Gastroesophageal sphincter (tissue), 4 donors: ENCODE results near the gene KIRREL2. TPM values are rescaled to one million over a fixed set of nuclear protein-coding genes. Genes with fewer than 3 reads are reported as not detected.
A peak's percentile ranks its signal among the peaks of the same experiment; 100 is the strongest.

Experiments
- ATAC-seq: fragments of 150-250 bp; one replicate; pipeline ENCODE4 v1.9.1; 2016; ENCODE audit warnings: mild to moderate bottlenecking, moderate library complexity
- H3K27ac ChIP-seq, 4 donors: fragments of 200-600 bp; sonication (generic) in 3 of 4; 1 replicate in 3 of 4; 2 replicates in 1 of 4; pipeline ENCODE4 v1.5.1; 2016 to 2019
- H3K27me3 ChIP-seq: fragments of 200-600 bp; sonication (generic); one replicate; pipeline ENCODE4 v1.5.1; 2019
- H3K36me3 ChIP-seq, 2 donors: fragments of 200-600 bp; sonication (generic); one replicate each; pipeline ENCODE4 v1.5.1; 2019; ENCODE audit warnings: control low read depth in 1 of 2
- H3K4me1 ChIP-seq, 3 donors: fragments of 200-600 bp; sonication (generic); 1 replicate in 2 of 3; 2 replicates in 1 of 3; pipeline ENCODE4 v1.5.1; 2016 to 2019; ENCODE audit warnings: control low read depth in 2 of 3
- H3K4me3 ChIP-seq, 2 donors: fragments of 200-600 bp; sonication (generic); one replicate each; pipeline ENCODE4 v1.5.1; 2019; ENCODE audit warnings: mild to moderate bottlenecking in 1 of 2, moderate library complexity in 1 of 2
- H3K9me3 ChIP-seq, 3 donors: fragments of 200-600 bp; sonication (generic); one replicate each; pipeline ENCODE4 v1.5.1; 2017 to 2019; ENCODE audit warnings: control low read depth in 2 of 3
- EP300 ChIP-seq: sonication (generic); formaldehyde crosslinking; IDR thresholded peaks from one replicate; pipeline ENCODE4 v1.6.1; 2017; ENCODE audit warnings: antibody characterized with exemption, mild to moderate bottlenecking
- POLR2A ChIP-seq, 2 donors: fragments of 450-650 bp; IDR thresholded peaks; one replicate each; pipeline ENCODE4 v1.6.1; 2017; ENCODE audit warnings: antibody characterized with exemption in 2 of 2, mild to moderate bottlenecking in 2 of 2, moderate library complexity in 1 of 2
- POLR2AphosphoS5 ChIP-seq: sonication (generic); formaldehyde crosslinking; IDR thresholded peaks from one replicate; pipeline ENCODE4 v1.6.1; 2017; ENCODE audit warnings: antibody characterized with exemption
- WGBS, 2 donors: methylation state at CpG; one replicate each; pipeline ENCODE4 v1.1.5; 2018; ENCODE audit warnings: low coverage in 1 of 2; 5-methylcytosine and 5-hydroxymethylcytosine counted together
- total RNA-seq, 4 donors: library from RNA; depleted of rRNA; stranded (reverse); fragments of >200 nt; gene quantifications; one replicate each; pipeline ENCODE4 v1.1.0, GENCODE V29; 2016
- TF ChIP-seq, protein P1 (sequence below), 4 experiments: fragments of 200-600 bp in 2 of 4; fragments of 450-650 bp in 2 of 4; sonication (generic) in 1 of 4; IDR thresholded peaks; one replicate each; pipeline ENCODE4 v1.5.1; 2017 to 2019; ENCODE audit warnings: antibody characterized with exemption in 4 of 4, mild to moderate bottlenecking in 2 of 4, moderate library complexity in 2 of 4

KIRREL2 gene
- total RNA-seq, 4 donors from 2014 or later = not detected

DNA sequence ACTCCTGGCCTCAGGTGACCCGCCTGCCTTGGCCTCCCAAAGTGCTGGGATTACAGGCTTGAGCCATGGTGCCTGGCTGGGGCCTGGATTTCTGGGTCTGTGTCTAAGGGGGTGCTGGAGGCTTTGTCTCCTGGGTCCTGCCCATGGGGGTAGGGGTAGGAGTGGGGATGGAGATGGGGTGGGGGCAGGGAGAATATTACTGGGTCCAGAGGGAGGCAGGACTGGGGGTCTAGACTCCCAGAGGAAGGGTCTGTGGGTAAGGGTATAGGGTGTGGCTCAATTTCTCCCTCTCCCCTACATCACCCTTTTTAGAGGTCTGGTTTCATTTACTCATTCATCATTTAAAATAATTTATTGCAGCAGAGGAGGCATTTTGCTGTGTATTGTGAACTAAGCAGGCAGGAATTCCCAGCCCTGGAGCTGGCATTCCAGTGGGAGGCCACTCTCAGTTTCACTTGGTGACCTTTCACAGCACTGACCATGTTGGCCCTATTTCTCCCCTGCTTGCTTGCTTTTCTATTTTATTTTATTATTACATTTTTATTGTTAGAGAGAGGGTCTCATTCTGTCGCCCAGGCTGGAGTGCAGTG lies 44.4 kb downstream of the KIRREL2 start:
- H3K27ac ChIP-seq = peak overlapping the region; percentile 75 to 97 (median 92)
- no peaks in the 10 kb centered on the region for H3K9me3 ChIP-seq
- TF ChIP-seq POLR2AphosphoS5 = no peak
- TF ChIP-seq POLR2A (IDR thresholded peaks at IDR 0.05) = no peak
- no peak for TF ChIP-seq EP300
- TF ChIP-seq, protein P1, sequence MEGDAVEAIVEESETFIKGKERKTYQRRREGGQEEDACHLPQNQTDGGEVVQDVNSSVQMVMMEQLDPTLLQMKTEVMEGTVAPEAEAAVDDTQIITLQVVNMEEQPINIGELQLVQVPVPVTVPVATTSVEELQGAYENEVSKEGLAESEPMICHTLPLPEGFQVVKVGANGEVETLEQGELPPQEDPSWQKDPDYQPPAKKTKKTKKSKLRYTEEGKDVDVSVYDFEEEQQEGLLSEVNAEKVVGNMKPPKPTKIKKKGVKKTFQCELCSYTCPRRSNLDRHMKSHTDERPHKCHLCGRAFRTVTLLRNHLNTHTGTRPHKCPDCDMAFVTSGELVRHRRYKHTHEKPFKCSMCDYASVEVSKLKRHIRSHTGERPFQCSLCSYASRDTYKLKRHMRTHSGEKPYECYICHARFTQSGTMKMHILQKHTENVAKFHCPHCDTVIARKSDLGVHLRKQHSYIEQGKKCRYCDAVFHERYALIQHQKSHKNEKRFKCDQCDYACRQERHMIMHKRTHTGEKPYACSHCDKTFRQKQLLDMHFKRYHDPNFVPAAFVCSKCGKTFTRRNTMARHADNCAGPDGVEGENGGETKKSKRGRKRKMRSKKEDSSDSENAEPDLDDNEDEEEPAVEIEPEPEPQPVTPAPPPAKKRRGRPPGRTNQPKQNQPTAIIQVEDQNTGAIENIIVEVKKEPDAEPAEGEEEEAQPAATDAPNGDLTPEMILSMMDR (IDR thresholded peaks at IDR 0.05) = no peak
- H3K4me1 ChIP-seq = peaks cover 0 to 55% (median 20%) of the 10 kb centered on the region in 3 donors
- no peak for ATAC-seq
- 60 to 81% methylated on average over 1 to 2 of the region's 2 CpGs for WGBS, 2 donors
- H3K27me3 ChIP-seq = no peaks in the 10 kb centered on the region
- peaks cover 0 to 16% of the 10 kb centered on the region in 2 donors for H3K36me3 ChIP-seq
- peak overlapping the region in 1 of 2 donors; percentile 76 for H3K4me3 ChIP-seq

DNA sequence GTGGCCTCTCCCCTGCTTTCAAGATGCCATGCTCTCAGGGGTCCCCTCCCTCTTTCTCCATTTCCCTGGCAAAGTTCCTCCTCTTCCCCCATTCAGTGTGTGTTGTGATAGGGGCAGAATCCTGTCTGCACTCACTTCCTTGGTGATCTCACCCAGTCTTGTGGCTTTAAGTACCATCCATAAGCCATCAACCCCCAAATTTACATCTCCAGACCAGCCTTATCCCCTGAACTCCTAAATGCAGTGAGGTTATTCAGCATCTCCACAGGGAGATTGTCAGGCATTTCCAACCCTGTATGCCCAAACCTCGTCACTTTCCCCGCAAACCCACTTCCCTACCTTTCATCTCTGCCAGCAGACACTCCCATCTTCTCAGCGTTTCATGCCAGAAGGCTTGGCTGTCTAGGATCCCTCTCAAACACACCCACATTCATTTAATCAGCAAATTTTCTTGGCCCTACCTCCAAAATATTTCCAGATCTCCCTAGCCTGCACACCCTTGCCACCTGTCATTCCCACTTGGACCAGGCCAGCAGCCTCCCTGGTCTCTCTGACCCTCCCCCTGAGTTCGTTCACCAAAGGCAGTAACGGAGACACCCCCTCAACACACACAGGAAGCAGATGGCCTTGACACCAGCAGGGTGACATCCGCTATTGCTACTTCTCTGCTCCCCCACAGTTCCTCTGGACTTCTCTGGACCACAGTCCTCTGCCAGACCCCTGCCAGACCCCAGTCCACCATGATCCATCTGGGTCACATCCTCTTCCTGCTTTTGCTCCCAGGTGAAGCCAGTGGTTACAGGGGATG lies 45.3 kb downstream of the KIRREL2 start, which contains the start of gene HCST:
Gene HCST (plus strand): TSS at position 676 of the 808 bp plus-strand sequence. CDS start 65 bp downstream, at position 741.
- WGBS, 2 donors = 34 to 40% methylated on average over 3 to 6 of the region's 6 CpGs
- H3K4me3 ChIP-seq = peak within 1 kb of the TSS in 1 of 2 donors; percentile 20
- H3K27ac ChIP-seq = peak within 1 kb of the TSS in 3 of 4 donors; percentile 90 to 97 (median 93)
- TF ChIP-seq POLR2A (IDR thresholded peaks at IDR 0.05) (no peak), POLR2AphosphoS5 (no peak), EP300 (no peak)
- TF ChIP-seq, protein P1 (IDR thresholded peaks at IDR 0.05) = no peak
- no peak for ATAC-seq
- H3K36me3 ChIP-seq = peaks cover 0 to 7% of the 10 kb centered on the region in 2 donors
- peaks cover 0 to 55% (median 25%) of the 10 kb centered on the region in 3 donors for H3K4me1 ChIP-seq
- no peaks in the 10 kb centered on the region for H3K27me3 ChIP-seq
- no peaks in the 10 kb centered on the region for H3K9me3 ChIP-seq

DNA sequence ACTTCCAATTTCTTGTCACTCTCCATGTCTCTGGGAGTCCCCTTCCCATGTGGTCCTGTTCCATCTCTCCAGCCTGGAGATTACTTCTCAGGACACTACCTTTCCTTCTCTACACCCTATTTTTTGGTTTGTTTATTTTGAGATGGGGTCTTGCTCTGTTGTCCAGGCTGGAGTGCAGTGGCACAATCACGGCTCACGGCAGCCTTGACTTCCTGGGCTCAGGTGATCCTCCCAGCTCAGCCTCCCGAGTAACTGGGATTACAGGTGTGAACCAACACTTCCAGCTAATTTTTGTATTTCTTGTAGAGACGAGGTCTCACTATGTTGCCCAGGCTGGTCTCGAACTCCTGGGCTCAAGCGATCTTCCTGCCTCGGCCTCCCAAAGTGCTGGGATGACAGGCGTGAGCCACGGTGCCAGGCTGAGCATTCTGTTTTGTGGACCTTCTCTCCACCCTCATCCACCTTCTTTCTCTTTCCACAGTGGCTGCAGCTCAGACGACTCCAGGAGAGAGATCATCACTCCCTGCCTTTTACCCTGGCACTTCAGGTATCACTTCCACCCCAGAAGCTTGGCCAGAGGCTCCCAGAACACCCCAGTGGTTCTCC lies 46.3 kb downstream of the KIRREL2 start:
- H3K4me3 ChIP-seq = peak overlapping the region in 1 of 2 donors; percentile 20
- no peaks in the 10 kb centered on the region for H3K27me3 ChIP-seq
- peak overlapping the region in 3 of 4 donors; percentile 90 to 97 (median 93) for H3K27ac ChIP-seq
- TF ChIP-seq POLR2A (IDR thresholded peaks at IDR 0.05) = no peak
- TF ChIP-seq POLR2AphosphoS5 = no peak
- TF ChIP-seq EP300 = no peak
- TF ChIP-seq, protein P1 (IDR thresholded peaks at IDR 0.05) = no peak
- no peaks in the 10 kb centered on the region for H3K9me3 ChIP-seq
- no peaks in the 10 kb centered on the region for H3K36me3 ChIP-seq
- 72% methylated on average over 4 of the region's 10 CpGs; no CpG with 5 or more reads in 1 of the 2 donors for WGBS, 2 donors
- no peak for ATAC-seq
- peaks cover 0 to 52% (median 20%) of the 10 kb centered on the region in 3 donors for H3K4me1 ChIP-seq

DNA sequence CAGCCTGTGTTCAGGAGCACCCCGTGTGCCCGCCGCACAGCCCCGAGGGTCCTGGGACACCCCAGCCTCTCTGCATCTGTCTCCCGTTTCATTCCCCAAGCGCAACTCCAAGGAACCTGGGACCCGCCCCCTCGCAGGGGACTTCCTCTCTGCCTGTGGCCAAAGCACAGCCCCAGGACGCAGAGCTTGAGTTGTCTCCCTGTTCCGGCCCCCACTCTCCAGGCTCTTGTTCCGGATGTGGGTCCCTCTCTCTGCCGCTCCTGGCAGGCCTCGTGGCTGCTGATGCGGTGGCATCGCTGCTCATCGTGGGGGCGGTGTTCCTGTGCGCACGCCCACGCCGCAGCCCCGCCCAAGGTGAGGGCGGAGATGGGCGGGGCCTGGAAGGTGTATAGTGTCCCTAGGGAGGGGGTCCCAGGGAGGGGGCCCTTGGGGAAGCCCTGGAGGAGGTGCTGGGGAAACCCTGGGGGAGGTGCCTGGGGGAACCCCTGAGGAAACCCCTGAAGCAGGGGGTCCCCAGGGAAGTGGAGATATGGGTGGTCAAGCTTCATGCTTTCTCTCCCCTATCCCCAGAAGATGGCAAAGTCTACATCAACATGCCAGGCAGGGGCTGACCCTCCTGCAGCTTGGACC lies 47.0 kb downstream of the KIRREL2 start:
- TF ChIP-seq, protein P1 (IDR thresholded peaks at IDR 0.05) = no peak
- TF ChIP-seq POLR2AphosphoS5 (no peak), EP300 (no peak), POLR2A (IDR thresholded peaks at IDR 0.05) (peak in 1 of 2 donors; percentile 14)
- peak; percentile 26 for ATAC-seq
- Histone ChIP-seq H3K9me3 (no peaks in the 10 kb centered on the region), H3K27me3 (no peaks in the 10 kb centered on the region), H3K27ac (peak overlapping the region in 3 of 4 donors; percentile 90 to 97 (median 93)), H3K4me3 (peak overlapping the region in 1 of 2 donors; percentile 20), H3K36me3 (no peaks in the 10 kb centered on the region), H3K4me1 (peaks cover 0 to 45% (median 15%) of the 10 kb centered on the region in 3 donors)
- 20 to 26% methylated on average over 1 to 7 of the region's 24 CpGs for WGBS, 2 donors
